GM20431 (cell line): ENCODE measurements around the gene RPS6KC1.
"Not testable (repeated sequence)": the region's sequence is repeated elsewhere in the genome, so short reads cannot be mapped to it uniquely, and the experiment has no call there.

Experiments
- in situ Hi-C: fragments of 300-500 bp; cut with MseI, MboI; formaldehyde crosslinking; loops from one replicate; pipeline ENCODE4 v1.15.0; 2020; ENCODE audit warnings: low sequenced_read_pairs; ENCODE audit not compliant: unreplicated experiment

Gene RPS6KC1

GRCh38 chr1:213266983-213267772, 216.1 kb downstream of the RPS6KC1 start:
- in situ Hi-C loops, result no loop called here

- in situ Hi-C loops, result no loop called here
Measured at GRCh38 chr1:213268221-213268620, 217.2 kb downstream of the RPS6KC1 start.

- in situ Hi-C loops, result no loop called here
Measured at GRCh38 chr1:213269829-213270228, 218.8 kb downstream of the RPS6KC1 start.

- in situ Hi-C loops, result no loop called here
Measured at GRCh38 chr1:213273546-213273945, 222.5 kb downstream of the RPS6KC1 start.

- in situ Hi-C loops, result no loop called here
Measured at GRCh38 chr1:213274140-213274539, 223.1 kb downstream of the RPS6KC1 start.

DNA sequence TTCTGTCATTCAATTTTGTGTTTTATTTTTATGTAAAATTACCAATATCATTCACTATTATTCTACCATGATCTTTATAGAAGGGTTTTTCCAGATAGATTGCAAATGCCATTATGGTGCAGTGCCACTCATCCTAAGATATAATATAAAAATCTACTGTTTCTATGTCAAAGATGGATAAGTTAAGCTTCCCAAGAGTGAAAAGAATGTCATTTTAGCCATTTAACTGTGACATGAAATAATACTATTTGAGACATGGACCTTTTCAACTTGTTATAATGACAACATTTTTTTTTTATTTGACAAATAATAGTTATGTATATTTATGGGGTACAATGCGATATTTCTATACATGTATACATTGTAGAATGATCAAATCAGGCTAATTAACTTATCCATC, 224.3 kb downstream of the RPS6KC1 start:
- in situ Hi-C loops, result no loop called here

DNA sequence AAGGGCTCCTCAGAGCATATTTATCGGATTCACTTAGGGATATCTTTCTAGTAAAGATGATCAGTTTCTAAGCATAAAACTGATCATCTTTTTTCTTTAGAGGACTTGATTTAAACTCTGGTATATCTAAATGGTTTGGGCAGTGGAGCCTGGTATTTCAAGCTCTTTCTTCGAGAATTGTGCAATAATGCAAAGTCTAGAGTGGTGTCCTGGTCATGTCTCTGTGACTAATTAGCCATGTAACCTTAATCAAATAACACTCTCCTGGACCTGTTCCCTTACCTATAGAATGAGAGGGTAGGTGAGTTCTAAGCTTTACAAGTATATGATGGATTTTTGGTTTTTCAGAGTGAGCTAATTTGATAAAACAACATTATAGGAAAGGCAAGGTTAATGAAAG, 225.2 kb downstream of the RPS6KC1 start:
- in situ Hi-C loops, result no loop called here

DNA sequence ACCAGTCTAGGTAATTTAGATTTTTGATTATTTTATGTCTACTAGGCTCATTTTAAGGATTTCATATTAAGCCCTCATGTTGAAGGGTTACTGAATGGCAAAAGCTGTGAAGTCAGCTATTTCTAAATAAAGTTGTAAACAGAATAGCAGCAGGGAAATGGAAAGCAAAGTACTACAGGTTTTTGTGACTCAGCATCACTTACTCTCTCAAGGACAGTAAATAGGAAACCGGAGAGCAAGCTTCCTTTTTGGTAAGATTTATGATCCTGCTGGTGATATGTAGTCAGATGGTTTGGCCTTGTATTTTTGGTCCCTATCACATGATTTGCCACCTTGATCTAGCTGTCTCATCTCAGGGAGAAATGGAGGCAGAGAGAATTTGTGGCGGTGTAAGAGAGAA, 226.0 kb downstream of the RPS6KC1 start:
- in situ Hi-C loops, result no loop called here

GRCh38 chr1:213279410-213279809, 228.4 kb downstream of the RPS6KC1 start:
- in situ Hi-C loops, result no loop called here

DNA sequence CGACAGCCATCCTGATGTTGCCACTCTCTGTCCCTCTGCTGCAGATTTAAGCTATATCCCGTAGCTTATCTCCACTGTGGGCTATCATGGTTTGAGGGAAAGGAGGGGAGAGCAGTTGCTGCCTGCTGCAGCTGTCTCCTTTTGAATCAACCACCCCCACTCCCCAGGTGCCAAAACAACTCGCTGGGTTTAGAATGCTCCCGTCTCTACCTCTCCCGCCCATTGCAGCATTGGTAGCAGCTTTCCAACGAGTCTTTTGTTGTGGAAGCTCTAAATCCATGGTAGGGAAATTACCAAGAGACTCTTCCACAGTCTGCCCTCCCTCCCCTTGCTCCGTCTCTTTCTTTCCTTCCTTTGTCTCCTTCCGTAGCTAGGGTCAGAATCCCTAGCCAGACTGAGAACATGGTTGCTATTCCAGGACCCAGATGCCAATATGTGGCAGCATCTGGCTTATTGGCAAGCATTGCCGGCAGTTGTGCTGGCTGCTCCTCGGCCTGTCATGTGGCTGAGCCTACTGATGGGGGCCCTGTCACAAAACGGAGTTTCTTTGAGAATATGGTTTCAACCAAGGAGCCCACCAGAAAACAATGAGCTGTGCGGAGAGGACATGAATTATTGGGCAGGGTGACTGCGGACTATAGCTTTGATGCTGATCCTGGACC, 230.7 kb downstream of the RPS6KC1 start:
- in situ Hi-C loops, result no loop called here

- in situ Hi-C loops, result no loop called here
Measured at GRCh38 chr1:213284626-213285025, 233.6 kb downstream of the RPS6KC1 start.

- in situ Hi-C loops, result no loop called here
Measured at GRCh38 chr1:213286235-213286634, 235.2 kb downstream of the RPS6KC1 start.

DNA sequence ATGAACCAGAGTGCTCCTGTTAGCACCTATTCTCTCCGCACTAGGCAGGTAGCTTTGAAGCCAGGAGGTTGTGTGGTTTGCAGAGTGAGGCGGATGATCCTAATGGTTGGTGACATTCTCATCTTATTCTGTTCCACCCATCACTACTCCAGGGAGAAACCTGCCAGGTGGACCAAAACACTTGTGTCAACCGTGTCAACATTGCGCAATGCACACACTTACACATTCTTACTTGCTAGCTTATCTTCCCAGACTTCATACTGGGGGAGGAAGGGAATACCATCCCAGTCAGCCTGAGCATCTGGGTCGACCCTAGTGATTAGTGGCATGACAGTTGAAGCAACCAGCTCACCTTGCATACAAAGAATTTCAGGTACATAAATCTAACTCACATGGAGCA, 236.9 kb downstream of the RPS6KC1 start:
- in situ Hi-C loops, result no loop called here

DNA sequence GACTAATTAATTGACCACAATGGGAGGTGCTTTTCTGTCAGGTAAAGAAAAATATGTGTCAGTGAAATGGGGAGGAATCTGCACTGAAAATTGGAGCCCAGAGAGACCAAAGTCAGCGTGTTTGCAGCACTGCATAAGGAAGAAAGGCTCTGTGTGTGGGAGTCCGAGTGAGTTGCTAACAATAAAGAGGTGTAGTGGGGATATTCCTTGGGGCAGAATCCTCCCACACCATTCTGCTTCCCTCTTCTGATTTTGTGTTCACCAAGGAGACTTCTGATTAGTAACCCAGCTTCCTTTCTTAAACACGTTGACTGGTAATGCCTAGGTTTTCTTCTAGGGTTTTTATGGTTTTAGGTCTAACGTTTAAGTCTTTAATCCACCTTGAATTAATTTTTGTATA, 240.5 kb downstream of the RPS6KC1 start:
- in situ Hi-C loops, result no loop called here

DNA sequence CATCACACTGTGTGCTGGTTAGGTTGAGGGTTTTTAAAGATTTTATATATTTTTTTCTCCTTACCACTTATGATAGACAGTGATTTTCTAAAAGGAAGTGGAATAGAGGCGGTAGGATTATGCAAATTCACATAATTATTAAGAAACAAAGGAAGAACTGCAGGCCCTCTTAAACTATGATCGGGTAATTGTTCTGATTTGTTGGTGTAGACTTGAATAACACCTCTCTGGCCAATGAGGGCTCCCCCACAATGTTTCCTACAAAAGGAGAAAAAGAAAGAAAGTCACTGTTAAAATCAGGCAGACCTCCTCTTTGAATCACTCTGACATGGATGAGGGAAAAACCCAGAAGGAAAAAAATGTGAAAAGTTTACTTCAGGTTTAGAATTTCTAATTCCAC, 241.6 kb downstream of the RPS6KC1 start:
- in situ Hi-C loops, result no loop called here

DNA sequence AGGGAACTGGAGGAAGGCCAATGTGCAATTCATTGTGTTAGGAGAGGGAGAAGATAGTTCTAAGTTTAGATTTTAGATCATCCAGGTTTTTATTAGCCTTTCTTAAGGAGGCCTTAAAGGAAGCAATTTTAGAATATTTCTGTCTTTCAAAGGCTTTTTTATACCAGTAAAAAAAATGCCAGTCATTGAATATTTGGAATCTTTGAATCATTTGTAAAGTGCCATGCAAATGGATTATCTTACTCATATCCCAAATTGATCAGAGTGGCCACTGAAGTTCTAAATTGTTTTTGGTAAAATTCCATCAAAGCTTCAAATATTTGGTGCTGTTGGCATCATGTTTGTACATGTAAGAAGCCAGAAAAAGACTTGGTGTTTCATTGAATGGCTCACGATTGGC, 244.8 kb downstream of the RPS6KC1 start:
- in situ Hi-C loops, result no loop called here

GRCh38 chr1:213296558-213296957, 245.5 kb downstream of the RPS6KC1 start:
- in situ Hi-C loops, result no loop called here

GRCh38 chr1:213297021-213297420, 246.0 kb downstream of the RPS6KC1 start:
- in situ Hi-C loops, result no loop called here

GRCh38 chr1:213300433-213300832, 249.4 kb downstream of the RPS6KC1 start:
- in situ Hi-C loops, result no loop called here

GRCh38 chr1:213301524-213301923, 250.5 kb downstream of the RPS6KC1 start:
- in situ Hi-C loops, result not testable (repeated sequence)

DNA sequence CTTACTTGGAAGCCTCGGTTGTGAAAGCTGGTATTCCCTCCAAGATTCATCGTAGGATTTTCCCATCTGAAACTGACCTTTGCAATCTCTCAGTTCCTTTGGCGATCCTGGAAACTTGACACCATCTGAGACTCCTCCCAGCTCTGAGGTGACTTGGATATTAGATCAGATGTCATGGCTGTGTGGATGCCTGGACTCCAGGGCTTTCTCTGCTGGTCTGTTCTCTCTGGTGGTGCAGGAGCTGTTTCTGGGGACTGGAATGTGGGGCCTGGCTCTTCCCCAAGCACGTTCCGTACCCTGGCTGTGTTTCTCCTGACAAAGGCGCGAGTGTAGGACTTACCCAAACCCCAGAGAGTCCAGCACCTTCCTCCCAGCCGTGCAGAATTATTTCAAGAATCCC, 252.2 kb downstream of the RPS6KC1 start:
- in situ Hi-C loops, result no loop called here

DNA sequence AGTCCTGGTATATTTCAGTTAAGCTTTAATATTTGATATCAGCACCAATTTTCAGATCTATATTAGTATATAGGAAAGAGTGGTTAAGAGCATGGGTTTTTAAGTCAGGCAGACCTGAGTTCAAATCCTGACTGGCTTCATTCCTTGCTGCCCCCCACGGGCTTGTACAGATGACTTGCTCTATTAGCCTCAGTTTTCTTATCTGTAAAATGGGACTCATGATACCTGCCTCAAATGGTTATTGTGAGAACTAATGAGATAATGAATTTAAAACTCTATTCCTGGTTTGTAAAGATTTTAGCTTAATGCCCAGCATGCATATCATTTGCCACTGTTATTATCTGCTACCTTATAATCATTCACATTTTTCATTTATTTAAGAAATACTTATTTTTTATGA, 264.5 kb downstream of the RPS6KC1 start:
- in situ Hi-C loops, result no loop called here
